Activated CD4-positive, alpha-beta T cell treated with anti-CD3 and anti-CD28 coated beads for 48 hours (primary cell): Measurements from ENCODE around the gene CYP2U1.
A peak's percentile ranks its signal among the peaks of the same experiment; 100 is the strongest.

Experiments used
- DNase-seq: peaks from one replicate; pipeline ENCODE4 v3.0.0-alpha.2; 2020

The CYP2U1 gene

GRCh38 chr4:107987916-107988762 is 56.8 kb downstream of the CYP2U1 start:
- DNase-seq, result no peak

DNA sequence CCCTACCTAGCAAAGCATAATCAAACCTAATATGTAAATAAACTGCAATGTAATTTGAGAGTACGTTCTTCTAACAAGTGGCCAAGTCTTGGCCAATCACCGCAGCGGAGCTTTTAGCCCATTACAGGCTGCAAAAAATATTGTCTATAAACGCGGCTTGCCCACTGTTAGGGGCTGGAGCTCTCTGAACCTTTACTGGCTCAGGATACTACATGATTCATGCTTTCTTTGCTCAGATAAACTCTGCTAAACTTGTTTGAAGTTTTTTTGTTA is 57.4 kb downstream of the CYP2U1 start:
- no peak for DNase-seq

- DNase-seq, result no peak
Observed at GRCh38 chr4:107989162-107989536, 57.8 kb downstream of the CYP2U1 start.

DNA sequence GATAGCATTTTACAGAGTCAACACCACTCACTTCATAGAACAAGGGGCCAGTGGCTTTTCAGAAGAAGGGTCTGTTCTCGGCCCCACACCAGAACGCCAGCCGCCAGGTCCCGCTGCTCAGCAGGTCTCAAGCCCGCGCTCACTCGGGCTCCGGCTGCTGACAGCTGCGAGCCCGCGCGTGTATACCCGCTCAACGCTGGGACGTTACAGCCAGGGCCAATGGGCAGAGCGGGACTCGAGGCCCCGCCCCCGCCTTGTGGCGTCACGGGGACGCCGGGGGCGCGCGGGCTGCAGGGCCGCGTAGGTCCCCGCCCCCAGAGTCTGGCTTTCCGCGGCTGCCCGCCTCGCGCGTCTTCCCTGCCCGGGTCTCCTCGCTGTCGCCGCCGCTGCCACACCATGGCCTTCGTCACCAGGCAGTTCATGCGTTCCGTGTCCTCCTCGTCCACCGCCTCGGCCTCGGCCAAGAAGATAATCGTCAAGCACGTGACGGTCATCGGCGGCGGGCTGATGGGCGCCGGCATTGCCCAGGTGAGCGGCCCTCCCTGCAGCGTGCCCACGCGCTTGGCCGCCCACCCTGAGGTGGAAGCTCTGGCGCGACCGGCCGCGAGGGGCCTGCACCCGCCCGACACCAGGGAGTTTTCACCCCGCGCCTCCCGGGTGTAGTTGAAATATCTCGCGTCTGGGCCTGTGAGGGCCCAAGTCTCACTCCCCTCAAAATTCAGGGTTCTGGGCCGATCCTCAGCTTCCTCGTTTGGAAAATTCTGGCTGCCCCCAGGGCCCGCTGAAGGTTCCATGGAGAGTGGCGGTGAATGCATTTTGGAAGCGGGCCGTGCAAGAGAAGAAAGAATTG is 58.4 kb downstream of the CYP2U1 start, which contains the start of gene HADH:
Gene HADH, plus strand, starts transcription at position 353 of the 850 bp plus-strand sequence. Its CDS starts 44 bp downstream, at position 397.
- peak; percentile 96 for DNase-seq

DNA sequence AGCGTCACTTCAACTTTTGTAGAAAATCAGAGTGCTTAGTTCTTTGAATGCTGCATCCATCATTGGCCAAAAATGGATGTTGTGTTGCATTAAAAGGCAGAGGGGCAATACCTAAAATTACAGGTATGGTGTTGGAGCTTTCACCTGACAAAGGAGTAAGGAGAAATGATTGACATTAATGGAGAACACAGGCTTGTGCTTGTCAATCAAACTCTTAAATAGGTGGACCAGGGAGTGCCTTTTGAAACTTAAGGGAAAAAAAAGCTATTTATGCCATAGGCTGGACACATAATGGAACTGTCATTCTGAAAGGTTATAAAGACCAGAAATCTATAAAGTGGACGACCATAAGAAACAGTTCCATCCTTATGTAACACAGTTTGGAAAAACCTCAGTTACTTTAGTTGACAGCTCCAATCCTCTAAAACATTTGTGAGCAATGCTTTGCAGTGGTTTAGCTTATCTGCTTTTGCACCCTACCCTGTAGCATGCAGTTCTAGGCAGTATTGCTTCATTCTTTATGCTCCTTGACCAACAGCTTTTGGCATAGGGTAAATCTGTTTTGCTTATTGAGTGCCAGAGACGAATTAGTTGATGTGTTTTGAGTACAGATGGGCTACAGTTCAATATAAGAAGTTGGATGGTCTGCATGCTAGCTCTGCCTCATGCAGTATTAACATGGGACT is 60.7 kb downstream of the CYP2U1 start:
- no peak for DNase-seq

GRCh38 chr4:107993969-107994368 is 62.6 kb downstream of the CYP2U1 start:
- DNase-seq, result no peak

DNA sequence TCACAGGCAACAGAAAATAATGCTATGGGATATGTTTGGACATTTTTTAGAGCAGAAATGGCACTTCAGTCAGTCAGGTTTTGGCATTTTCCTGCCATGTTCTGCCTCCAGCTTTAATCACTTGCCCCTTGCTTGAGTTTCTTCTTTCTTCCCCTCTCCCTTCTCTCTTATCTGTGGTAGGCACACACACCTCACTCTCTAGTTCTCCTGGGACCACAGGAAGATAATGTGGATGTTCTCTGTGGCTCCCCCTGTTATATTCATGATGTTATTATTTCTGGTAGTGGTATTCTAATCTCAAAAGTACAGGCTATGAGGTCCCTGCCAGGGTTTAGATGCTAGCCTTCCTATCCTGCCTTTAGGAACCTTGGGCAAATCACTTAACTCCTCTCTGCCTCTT is 63.5 kb downstream of the CYP2U1 start:
- DNase-seq, result no peak

DNA sequence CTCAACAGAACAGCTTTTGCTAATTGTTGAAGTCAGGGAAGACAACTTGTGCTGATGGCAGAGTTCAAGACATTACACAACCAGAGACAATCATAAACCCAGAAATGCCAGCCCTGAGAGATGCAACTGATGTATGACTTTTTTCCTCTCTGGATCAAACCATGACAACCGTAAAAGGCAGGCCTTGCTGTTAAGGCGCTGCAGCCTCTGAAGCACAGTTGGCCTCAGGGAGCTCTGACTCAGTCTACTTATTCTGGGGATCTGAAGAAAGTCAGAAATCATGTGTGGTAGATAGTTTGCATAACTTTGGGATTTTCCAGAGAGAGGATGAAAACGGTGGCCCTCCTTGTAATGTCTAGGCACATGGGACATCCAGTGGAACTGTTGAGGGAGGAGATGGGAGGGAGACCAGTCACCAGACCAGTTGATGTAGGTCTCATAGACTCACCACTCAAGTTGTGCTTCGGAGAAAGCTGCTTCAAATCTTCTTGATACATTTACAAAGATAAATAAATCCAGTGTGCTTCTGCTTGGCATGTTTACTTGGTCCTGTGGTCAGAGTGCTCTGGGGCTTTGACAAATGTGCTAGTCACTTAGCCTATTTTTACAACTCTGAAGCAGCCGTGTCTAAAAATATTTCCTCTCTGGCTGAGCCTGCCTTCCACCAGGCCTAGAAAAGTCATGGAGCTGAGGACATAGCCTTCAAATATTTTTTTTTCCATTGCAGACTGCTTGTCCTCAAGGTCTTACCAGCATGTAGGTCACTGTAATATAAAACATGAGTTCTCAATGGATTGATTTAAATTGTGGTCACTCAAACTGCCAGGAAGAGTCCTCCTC is 65.8 kb downstream of the CYP2U1 start:
- DNase-seq, result no peak

- DNase-seq, result no peak
Observed at GRCh38 chr4:107997794-107998193, 66.4 kb downstream of the CYP2U1 start.

DNA sequence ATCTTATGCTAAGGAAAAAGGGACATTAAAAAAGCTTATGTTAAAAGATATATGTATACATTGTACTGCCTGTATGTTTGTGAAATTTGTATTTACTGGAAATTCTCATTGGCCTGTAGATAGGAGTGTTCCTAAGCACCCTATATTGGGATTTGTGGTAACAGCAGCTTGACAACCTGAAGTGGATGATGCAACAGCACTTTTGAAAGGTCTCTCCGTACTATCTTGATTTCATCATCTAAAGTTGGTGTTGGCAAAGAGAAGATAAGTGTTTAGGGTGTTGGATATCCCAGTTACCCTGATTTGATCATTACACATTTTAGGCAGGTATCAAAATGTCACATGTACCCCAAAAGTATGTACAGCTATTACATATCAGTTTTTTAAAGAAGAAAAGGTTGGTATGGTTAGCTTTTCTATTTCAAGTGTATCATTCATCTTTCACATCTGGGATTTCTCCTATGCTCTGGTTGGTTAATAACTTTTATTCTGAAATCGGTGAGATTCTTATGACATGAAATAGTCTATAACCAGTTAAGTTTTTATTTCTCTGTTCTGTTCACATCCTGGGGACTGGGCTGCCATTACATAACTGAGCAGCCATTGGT is 68.7 kb downstream of the CYP2U1 start:
- no peak for DNase-seq

DNA sequence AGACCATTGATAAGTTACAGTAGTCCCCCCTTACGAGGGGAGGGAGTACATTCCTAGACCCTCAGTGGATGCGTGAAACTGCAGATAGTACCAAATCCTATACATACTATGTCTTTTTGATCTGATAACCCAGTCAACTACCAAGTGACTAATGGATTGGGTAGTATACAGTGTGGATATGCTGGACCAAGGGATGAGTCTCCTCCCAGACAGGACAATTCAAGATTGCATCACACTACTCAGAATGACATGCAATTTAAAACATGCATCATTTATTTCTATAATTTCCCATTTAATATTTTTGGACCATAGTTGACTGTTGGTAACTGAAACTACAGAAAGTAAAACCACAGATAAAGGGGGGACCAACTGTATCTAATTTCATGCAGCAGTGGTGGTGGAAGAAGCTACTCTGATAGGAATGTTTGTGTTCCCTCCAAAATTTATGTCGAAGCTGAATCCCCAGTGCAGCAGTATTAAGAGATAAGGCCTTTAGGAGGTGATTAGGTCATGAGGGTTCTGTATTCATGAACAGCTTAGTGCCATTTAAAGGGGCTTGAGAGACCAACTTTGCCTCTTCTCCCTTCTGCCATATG is 70.3 kb downstream of the CYP2U1 start:
- no peak for DNase-seq
